ENCODE measurements around the gene ENKUR. TPM values are rescaled to one million over a fixed set of nuclear protein-coding genes. Genes with fewer than 3 reads are reported as not detected.

The ENKUR gene
- total RNA-seq, 4 donors from 2014 or later = not detected

DNA sequence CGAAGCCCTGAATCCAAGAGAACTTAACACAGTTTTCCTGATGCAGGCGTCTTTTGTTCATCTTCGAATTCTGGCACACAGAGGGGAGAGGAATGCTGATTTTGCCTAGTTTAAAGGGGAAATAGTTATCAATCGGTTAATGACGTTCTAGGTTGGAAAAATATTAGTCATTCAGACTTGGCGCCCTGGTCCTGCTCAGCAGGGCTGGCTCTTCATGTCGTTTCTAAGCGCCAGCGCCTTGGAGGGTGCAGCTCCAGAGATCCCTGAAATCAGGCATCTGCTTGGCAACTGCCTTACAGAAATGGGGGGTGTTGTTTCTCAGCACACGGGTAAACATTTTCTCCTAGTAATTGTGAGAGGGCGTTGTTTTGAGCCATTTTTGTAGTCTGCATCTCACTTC is 62.3 kb downstream of the ENKUR start:
- DNase-seq (ENCODE audit: low spot score in 2 of 2) = no peak
- Histone ChIP-seq H3K9me3 (no peaks in the 10 kb centered on the region), H3K4me1 (peaks cover 0 to 46% (median 4%) of the 10 kb centered on the region in 4 donors), H3K27me3 (peaks cover 0 to 7% of the 10 kb centered on the region in 2 donors), H3K4me3 (no peak overlapping the region), H3K27ac (peak overlapping the region in 2 of 4 donors; percentile 77 to 85), H3K36me3 (no peaks in the 10 kb centered on the region)
- 78 to 85% methylated on average over 11 of the region's 11 CpGs for WGBS, 2 donors
- TF ChIP-seq EP300 (IDR thresholded peaks at IDR 0.05) = no peak

DNA sequence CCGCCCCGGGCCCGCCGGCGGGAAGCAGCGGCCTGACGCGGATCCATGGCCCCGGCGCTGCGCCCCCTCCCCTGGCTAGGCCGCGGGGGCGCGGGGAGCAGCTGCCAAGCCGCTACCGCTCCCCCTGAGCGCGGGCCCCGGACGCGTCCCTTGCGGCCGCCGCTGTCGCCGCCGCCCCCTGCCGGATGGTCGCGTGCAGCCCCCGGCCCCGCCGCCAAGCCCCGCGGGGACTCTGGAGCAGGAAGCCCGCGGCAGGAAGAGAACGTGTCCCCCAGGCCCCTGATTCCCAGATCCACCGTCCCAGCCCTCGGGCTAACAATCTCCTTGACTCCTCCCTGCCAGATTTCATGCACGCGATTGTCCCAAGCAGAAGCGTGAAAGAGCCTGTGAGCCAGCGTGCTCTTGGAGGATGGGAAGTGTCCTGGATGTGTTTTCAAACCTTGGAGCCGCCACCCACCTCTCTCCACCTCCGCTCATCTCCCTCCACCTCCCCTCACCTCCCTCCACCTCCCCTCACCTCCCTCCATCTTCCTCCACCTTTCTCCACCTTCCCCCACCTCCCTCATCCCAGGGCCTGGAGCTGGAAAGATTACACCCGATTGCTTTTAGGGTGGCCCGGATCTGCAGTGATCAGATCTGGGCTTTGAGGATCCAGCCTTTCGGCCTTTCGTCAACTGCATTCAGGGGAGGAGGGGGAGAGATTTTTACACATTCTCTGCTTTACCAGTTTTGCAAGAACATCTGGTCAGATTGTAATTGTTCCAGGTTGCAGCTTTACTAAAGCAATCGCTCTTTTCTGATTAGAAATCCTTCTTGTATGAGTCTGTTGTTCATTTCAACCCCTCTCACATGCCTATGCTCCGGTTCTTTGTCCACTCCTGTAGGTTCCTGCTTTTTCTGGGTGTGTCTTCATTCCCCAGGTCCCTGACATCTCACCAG is 63.0 kb downstream of the ENKUR start:
- peak overlapping the region; percentile 35 to 63 (median 51) for H3K4me3 ChIP-seq
- no peaks in the 10 kb centered on the region for H3K9me3 ChIP-seq
- peaks cover 0 to 7% of the 10 kb centered on the region in 2 donors for H3K27me3 ChIP-seq
- H3K4me1 ChIP-seq = peaks cover 0 to 42% (median under 1%) of the 10 kb centered on the region in 4 donors
- 16% methylated on average over 27 to 31 of the region's 53 CpGs for WGBS, 2 donors
- TF ChIP-seq, protein P1, sequence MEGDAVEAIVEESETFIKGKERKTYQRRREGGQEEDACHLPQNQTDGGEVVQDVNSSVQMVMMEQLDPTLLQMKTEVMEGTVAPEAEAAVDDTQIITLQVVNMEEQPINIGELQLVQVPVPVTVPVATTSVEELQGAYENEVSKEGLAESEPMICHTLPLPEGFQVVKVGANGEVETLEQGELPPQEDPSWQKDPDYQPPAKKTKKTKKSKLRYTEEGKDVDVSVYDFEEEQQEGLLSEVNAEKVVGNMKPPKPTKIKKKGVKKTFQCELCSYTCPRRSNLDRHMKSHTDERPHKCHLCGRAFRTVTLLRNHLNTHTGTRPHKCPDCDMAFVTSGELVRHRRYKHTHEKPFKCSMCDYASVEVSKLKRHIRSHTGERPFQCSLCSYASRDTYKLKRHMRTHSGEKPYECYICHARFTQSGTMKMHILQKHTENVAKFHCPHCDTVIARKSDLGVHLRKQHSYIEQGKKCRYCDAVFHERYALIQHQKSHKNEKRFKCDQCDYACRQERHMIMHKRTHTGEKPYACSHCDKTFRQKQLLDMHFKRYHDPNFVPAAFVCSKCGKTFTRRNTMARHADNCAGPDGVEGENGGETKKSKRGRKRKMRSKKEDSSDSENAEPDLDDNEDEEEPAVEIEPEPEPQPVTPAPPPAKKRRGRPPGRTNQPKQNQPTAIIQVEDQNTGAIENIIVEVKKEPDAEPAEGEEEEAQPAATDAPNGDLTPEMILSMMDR (IDR thresholded peaks at IDR 0.05) = peak in 4 of 5 experiments; percentile 25 to 61 (median 48)
- no peak for TF ChIP-seq POLR2A (IDR thresholded peaks at IDR 0.05)
- peak overlapping the region; percentile 41 to 85 (median 79) for H3K27ac ChIP-seq
- DNase-seq (ENCODE audit: low spot score in 2 of 2) = peak in 1 of 2 donors; percentile 35
- H3K36me3 ChIP-seq = no peaks in the 10 kb centered on the region

DNA sequence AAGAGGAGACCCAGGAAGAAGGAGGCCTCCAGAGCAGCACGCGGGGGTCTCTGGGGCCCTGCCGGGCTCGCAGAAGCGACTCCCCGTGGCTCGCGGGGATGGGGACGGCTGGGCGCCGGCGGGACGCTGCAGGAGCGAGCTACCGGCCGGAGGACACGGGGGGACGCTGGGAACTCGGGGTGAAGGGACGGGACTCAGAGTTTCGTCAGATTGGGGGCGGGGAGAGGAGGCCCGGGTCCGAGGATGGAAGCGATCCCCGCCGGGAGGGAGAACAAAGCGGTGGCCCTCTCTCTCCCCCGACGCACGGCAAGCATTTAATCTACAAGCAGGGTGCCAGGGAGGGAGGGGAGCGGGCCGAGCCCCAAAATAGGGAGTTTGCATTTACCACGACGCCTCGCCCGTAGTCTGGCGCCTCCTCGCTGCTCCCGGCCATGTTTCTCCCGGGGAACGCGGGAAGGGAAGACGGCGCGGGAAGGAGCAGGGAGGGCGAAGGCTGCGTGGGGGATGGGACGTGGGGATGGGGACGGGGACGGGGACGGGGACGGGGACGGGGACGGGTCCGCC is 63.7 kb downstream of the ENKUR start, which contains the start of gene PRTFDC1:
TSS of gene PRTFDC1 (minus strand) at position 464 of the 564 bp plus-strand sequence. CDS start at position 433, 31 bp downstream.
- peaks cover 0 to 44% (median 5%) of the 10 kb centered on the region in 4 donors for H3K4me1 ChIP-seq
- H3K9me3 ChIP-seq = no peaks in the 10 kb centered on the region
- peaks cover 0 to 7% of the 10 kb centered on the region in 2 donors for H3K27me3 ChIP-seq
- 8 to 12% methylated on average over 34 to 54 of the region's 56 CpGs for WGBS, 2 donors
- no peaks in the 10 kb centered on the region for H3K36me3 ChIP-seq
- no peak for TF ChIP-seq POLR2A (IDR thresholded peaks at IDR 0.05)
- TF ChIP-seq EP300 (IDR thresholded peaks at IDR 0.05) = no peak
- TF ChIP-seq, protein P1 (IDR thresholded peaks at IDR 0.05) = no peak
- peak; percentile 24 to 31 for DNase-seq (ENCODE audit: low spot score in 2 of 2)
- H3K4me3 ChIP-seq = peak within 1 kb of the TSS; percentile 35 to 63 (median 51)
- peak within 1 kb of the TSS; percentile 41 to 85 (median 79) for H3K27ac ChIP-seq

GRCh38 chr10:24951201-24952142 is 64.5 kb downstream of the ENKUR start:
- H3K4me1 ChIP-seq = peaks cover 0 to 51% (median 5%) of the 10 kb centered on the region in 4 donors
- H3K27me3 ChIP-seq = peaks cover 0 to 7% of the 10 kb centered on the region in 2 donors
- H3K9me3 ChIP-seq = no peaks in the 10 kb centered on the region
- peak overlapping the region; percentile 35 to 63 (median 51) for H3K4me3 ChIP-seq
- no peak for DNase-seq (ENCODE audit: low spot score in 2 of 2)
- H3K27ac ChIP-seq = peak overlapping the region in 3 of 4 donors; percentile 77 to 85 (median 81)
- no peaks in the 10 kb centered on the region for H3K36me3 ChIP-seq
- TF ChIP-seq, protein P1 (IDR thresholded peaks at IDR 0.05) = no peak
- TF ChIP-seq POLR2A (IDR thresholded peaks at IDR 0.05) = no peak
- no peak for TF ChIP-seq EP300 (IDR thresholded peaks at IDR 0.05)
- WGBS, 2 donors = 64 to 73% methylated on average over 10 of the region's 10 CpGs

DNA sequence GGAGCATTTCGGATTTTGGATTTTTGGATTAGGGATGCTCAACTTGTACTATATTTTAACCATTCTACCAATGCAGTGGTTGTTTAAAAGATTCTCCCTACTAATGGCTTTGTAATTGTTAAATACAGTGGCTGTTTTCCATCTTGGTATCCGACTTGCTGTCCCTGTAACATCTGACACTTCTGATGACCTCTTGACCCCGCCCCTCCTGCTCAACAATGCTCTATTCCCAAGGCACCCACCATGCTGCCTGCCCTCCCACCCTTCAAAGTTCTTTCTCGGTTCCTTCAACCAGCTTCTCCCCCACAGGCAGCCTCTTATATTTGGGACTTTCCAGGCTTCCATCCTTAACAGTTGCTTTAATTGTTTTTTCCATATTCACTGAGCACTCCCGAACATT is 65.5 kb downstream of the ENKUR start:
- DNase-seq (ENCODE audit: low spot score in 2 of 2) = no peak
- WGBS, 2 donors = 38 to 54% methylated on average over 5 of the region's 5 CpGs
- TF ChIP-seq POLR2A (IDR thresholded peaks at IDR 0.05) (no peak), EP300 (IDR thresholded peaks at IDR 0.05) (no peak)
- TF ChIP-seq, protein P1 (IDR thresholded peaks at IDR 0.05) = no peak
- peaks cover 0 to 7% of the 10 kb centered on the region in 2 donors for H3K27me3 ChIP-seq
- peaks cover 0 to 51% (median 5%) of the 10 kb centered on the region in 4 donors for H3K4me1 ChIP-seq
- H3K36me3 ChIP-seq = no peaks in the 10 kb centered on the region
- H3K27ac ChIP-seq = no peak overlapping the region
- H3K4me3 ChIP-seq = no peak overlapping the region
- no peaks in the 10 kb centered on the region for H3K9me3 ChIP-seq

Measured in tibial nerve (tissue), 4 donors.